Fibroblast of lung (primary cell): ENCODE measurements around the gene EPHB1. TPM values are rescaled to one million over a fixed set of nuclear protein-coding genes. Genes with fewer than 3 reads are reported as not detected.

Experiments
- DNase-seq, 2 donors: peaks; one replicate each; pipeline versions ENCODE4 v3.0.0 to v3.0.0-alpha.2; 2010; ENCODE audit warnings: low read depth in 2 of 2
- H2AFZ ChIP-seq: 2 replicates; pipeline ENCODE4 v1.5.1; 2012; ENCODE audit warnings: low read length, control low read depth, inconsistent platforms
- H3K27ac ChIP-seq: 2 replicates; pipeline ENCODE4 v1.5.1; 2011; ENCODE audit warnings: low read length, control low read depth; ENCODE audit not compliant: insufficient read depth
- H3K27me3 ChIP-seq: 2 replicates; pipeline ENCODE4 v1.5.1; 2011; ENCODE audit warnings: mild to moderate bottlenecking, low read length; ENCODE audit not compliant: control insufficient read depth, insufficient read depth
- H3K36me3 ChIP-seq: 2 replicates; pipeline ENCODE4 v1.5.1; 2011; ENCODE audit warnings: low read length; ENCODE audit not compliant: control insufficient read depth, insufficient read depth
- H3K4me1 ChIP-seq: 2 replicates; pipeline ENCODE4 v1.5.1; 2011; ENCODE audit warnings: low read length; ENCODE audit not compliant: control insufficient read depth, insufficient read depth; ENCODE audit errors: extremely low read depth
- H3K4me2 ChIP-seq: 2 replicates; pipeline ENCODE4 v1.5.1; 2011; ENCODE audit warnings: low read length, control low read depth; ENCODE audit not compliant: insufficient read depth; ENCODE audit errors: extremely low read depth
- H3K4me3 ChIP-seq, 4 experiments: fragments of 200-600 bp in 1 of 4; sonication (generic) in 1 of 4; replicated peaks in 1 of 4; 2 replicates each; pipeline ENCODE4 v1.5.1; 2011 to 2016; ENCODE audit warnings: low read length in 4 of 4, low read depth in 3 of 4, mild to moderate bottlenecking in 3 of 4, control low read depth in 2 of 4, inconsistent platforms in 1 of 4, mixed read lengths in 1 of 4; ENCODE audit not compliant: insufficient read depth in 1 of 4; ENCODE audit errors: control extremely low read depth in 1 of 4
- H3K79me2 ChIP-seq: 2 replicates; pipeline ENCODE4 v1.5.1; 2012; ENCODE audit warnings: mild to moderate bottlenecking, low read length, inconsistent platforms; ENCODE audit not compliant: control insufficient read depth, insufficient read depth
- H3K9ac ChIP-seq: 2 replicates; pipeline ENCODE4 v1.5.1; 2011; ENCODE audit warnings: mild to moderate bottlenecking, low read length, control low read depth; ENCODE audit not compliant: insufficient read depth
- H3K9me3 ChIP-seq: 2 replicates; pipeline ENCODE4 v1.5.1; 2012; ENCODE audit warnings: low read depth, low read length; ENCODE audit not compliant: control insufficient read depth, insufficient read depth
- H4K20me1 ChIP-seq: 2 replicates; pipeline ENCODE4 v1.5.1; 2011; ENCODE audit warnings: low read length; ENCODE audit not compliant: control insufficient read depth, insufficient read depth; ENCODE audit errors: extremely low read depth
- EZH2 ChIP-seq: IDR thresholded peaks from 2 replicates; pipeline ENCODE4 v1.5.1; 2012; ENCODE audit warnings: low read length, control low read depth, mild to moderate bottlenecking; ENCODE audit errors: missing control alignments
- polyA plus RNA-seq, 2 donors: library from polyadenylated mRNA; depleted of rRNA in 1 of 2; stranded (reverse) in 1 of 2; unstranded in 1 of 2; fragments of >200 nt; gene quantifications; 2 replicates each; pipeline ENCODE4 v1.2.1, GENCODE V29; 2011 to 2012; ENCODE audit warnings: missing spikeins in 1 of 2
- total RNA-seq: library from RNA; depleted of rRNA; stranded (reverse); fragments of >200 nt; gene quantifications from 2 replicates; pipeline ENCODE4 v1.2.1, GENCODE V29; 2014
- TF ChIP-seq, protein P1 (sequence below), 2 donors: IDR thresholded peaks in 1 of 2; conservative IDR thresholded peaks in 1 of 2; 1 replicate in 1 of 2; 2 replicates in 1 of 2; pipeline ENCODE4 v1.5.1; 2011 to 2012; ENCODE audit warnings: low read length in 2 of 2, control low read depth in 1 of 2, inconsistent platforms in 1 of 2, low read depth in 1 of 2, mild to moderate bottlenecking in 1 of 2

EPHB1 gene
- total and polyA plus RNA-seq, 2 donors (not counting 1 experiment from before 2014, with no cell fraction given): 0.14 to 0.50 TPM

GRCh38 chr3:135262441-135262840, 467.4 kb downstream of the EPHB1 start:
- H3K4me2 ChIP-seq: no peak overlapping the region
- H3K27me3 ChIP-seq: no peaks in the 10 kb centered on the region
- no peak overlapping the region for H2AFZ ChIP-seq
- no peaks in the 10 kb centered on the region for H4K20me1 ChIP-seq
- H3K4me3 ChIP-seq: no peak overlapping the region
- no peaks in the 10 kb centered on the region for H3K9me3 ChIP-seq
- H3K9ac ChIP-seq: no peak overlapping the region
- H3K79me2 ChIP-seq: no peaks in the 10 kb centered on the region
- H3K36me3 ChIP-seq: no peaks in the 10 kb centered on the region
- TF ChIP-seq EZH2: no peak
- TF ChIP-seq, protein P1, sequence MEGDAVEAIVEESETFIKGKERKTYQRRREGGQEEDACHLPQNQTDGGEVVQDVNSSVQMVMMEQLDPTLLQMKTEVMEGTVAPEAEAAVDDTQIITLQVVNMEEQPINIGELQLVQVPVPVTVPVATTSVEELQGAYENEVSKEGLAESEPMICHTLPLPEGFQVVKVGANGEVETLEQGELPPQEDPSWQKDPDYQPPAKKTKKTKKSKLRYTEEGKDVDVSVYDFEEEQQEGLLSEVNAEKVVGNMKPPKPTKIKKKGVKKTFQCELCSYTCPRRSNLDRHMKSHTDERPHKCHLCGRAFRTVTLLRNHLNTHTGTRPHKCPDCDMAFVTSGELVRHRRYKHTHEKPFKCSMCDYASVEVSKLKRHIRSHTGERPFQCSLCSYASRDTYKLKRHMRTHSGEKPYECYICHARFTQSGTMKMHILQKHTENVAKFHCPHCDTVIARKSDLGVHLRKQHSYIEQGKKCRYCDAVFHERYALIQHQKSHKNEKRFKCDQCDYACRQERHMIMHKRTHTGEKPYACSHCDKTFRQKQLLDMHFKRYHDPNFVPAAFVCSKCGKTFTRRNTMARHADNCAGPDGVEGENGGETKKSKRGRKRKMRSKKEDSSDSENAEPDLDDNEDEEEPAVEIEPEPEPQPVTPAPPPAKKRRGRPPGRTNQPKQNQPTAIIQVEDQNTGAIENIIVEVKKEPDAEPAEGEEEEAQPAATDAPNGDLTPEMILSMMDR (conservative IDR thresholded peaks at IDR 0.05 in 1 of 2, IDR thresholded peaks at IDR 0.05 in 1 of 2; ENCODE audit: low read depth in 1 of 2, low read length in 2 of 2): no peak
- no peak overlapping the region for H3K27ac ChIP-seq
- H3K4me1 ChIP-seq: no peaks in the 10 kb centered on the region
- DNase-seq: no peak

DNA sequence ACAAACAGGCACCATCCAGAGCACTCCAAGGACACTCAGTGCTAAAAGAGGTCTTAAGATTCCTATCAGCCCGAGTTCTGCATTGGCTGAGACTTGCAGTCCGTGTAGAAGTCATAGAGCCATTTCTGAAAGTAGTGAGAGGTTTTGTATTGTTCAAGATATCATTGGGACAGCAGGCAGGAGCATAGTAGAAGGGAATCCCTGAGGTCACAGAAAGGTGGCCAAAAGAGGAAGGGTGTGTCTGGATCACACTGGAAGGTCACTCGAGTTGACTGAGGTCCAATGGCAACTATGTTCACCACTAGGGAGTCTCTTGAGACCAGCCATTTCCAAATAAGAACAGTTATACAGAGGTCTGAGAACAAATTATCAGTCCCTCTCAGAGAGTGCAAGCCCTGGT, 468.3 kb downstream of the EPHB1 start:
- Histone ChIP-seq H3K79me2 (no peaks in the 10 kb centered on the region), H3K4me1 (no peaks in the 10 kb centered on the region), H4K20me1 (no peaks in the 10 kb centered on the region), H3K9ac (no peak overlapping the region), H3K27ac (no peak overlapping the region), H3K4me2 (no peak overlapping the region), H3K9me3 (no peaks in the 10 kb centered on the region), H2AFZ (no peak overlapping the region), H3K4me3 (no peak overlapping the region), H3K36me3 (no peaks in the 10 kb centered on the region), H3K27me3 (no peaks in the 10 kb centered on the region)
- TF ChIP-seq, protein P1 (conservative IDR thresholded peaks at IDR 0.05 in 1 of 2, IDR thresholded peaks at IDR 0.05 in 1 of 2; ENCODE audit: low read depth in 1 of 2, low read length in 2 of 2): no peak
- no peak for TF ChIP-seq EZH2
- no peak for DNase-seq

DNA sequence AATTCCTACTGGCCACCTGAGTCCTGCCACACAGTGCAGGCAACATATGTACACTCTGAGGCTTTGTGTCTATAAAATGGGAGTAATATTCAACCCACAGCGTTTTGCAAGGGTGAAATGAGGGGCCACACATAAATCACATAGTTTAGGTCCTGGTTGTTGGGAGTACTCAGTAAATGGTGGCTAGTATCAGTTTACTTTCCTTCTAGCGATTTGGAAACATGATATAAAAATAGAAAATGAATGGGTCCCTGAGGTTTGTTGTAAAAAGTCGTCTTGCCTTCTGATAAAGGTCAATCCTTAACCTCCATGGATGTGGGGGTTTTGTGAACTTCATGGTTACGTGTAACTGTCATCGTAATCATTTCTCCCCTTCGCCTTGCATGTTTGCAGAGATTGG, 472.4 kb downstream of the EPHB1 start:
- no peak for TF ChIP-seq EZH2
- TF ChIP-seq, protein P1 (conservative IDR thresholded peaks at IDR 0.05 in 1 of 2, IDR thresholded peaks at IDR 0.05 in 1 of 2; ENCODE audit: low read depth in 1 of 2, low read length in 2 of 2): no peak

More for the DNA sequence above, 472.4 kb downstream of the EPHB1 start:
- no peak for DNase-seq
- Histone ChIP-seq H3K27ac (no peak overlapping the region), H3K9ac (no peak overlapping the region), H3K4me2 (no peak overlapping the region), H4K20me1 (no peaks in the 10 kb centered on the region), H3K4me1 (no peaks in the 10 kb centered on the region), H3K9me3 (no peaks in the 10 kb centered on the region), H3K36me3 (no peaks in the 10 kb centered on the region), H3K27me3 (no peaks in the 10 kb centered on the region), H3K79me2 (no peaks in the 10 kb centered on the region), H3K4me3 (no peak overlapping the region), H2AFZ (no peak overlapping the region)
